Measurements from ENCODE around the gene CGN.
"Not testable (repeated sequence)": the region's sequence is repeated elsewhere in the genome, so short reads cannot be mapped to it uniquely, and the experiment has no call there.

The CGN gene

GRCh38 chr1:151502035-151502700 lies 9.0 kb upstream of the CGN start:
- no peak for DNase-seq

- no peak for DNase-seq
Observed at GRCh38 chr1:151502859-151503780, 8.1 kb upstream of the CGN start.

GRCh38 chr1:151504252-151504651 lies 6.9 kb upstream of the CGN start:
- no peak for DNase-seq

GRCh38 chr1:151504759-151505158 lies 6.4 kb upstream of the CGN start:
- no peak for DNase-seq

- DNase-seq, result no peak
Observed at GRCh38 chr1:151508833-151509232, 2.4 kb upstream of the CGN start.

- DNase-seq, result no peak
Observed at GRCh38 chr1:151509350-151510019, 1.7 kb upstream of the CGN start.

GRCh38 chr1:151510020-151510405 lies 1.2 kb upstream of the CGN start:
- DNase-seq, result no peak

- DNase-seq, result no peak
Observed at GRCh38 chr1:151510614-151510956, 602 bp upstream of the CGN start.

GRCh38 chr1:151511636-151512215 lies 539 bp downstream of the CGN start:
- peak in 1 of 4 experiments; percentile 24 for DNase-seq

GRCh38 chr1:151512326-151512725 lies 1.1 kb downstream of the CGN start:
- no peak for DNase-seq

- no peak for DNase-seq
Observed at GRCh38 chr1:151512801-151513625, 1.8 kb downstream of the CGN start.

- no peak for DNase-seq
Observed at GRCh38 chr1:151513626-151514121, 2.5 kb downstream of the CGN start.

- no peak for DNase-seq
Observed at GRCh38 chr1:151514366-151514765, 3.2 kb downstream of the CGN start.

- no peak for DNase-seq
Observed at GRCh38 chr1:151515265-151515664, 4.1 kb downstream of the CGN start.

GRCh38 chr1:151516031-151516511 lies 4.9 kb downstream of the CGN start:
- DNase-seq, result no peak

GRCh38 chr1:151518431-151518830 lies 7.2 kb downstream of the CGN start:
- DNase-seq, result no peak

- no peak for DNase-seq
Observed at GRCh38 chr1:151518936-151519335, 7.7 kb downstream of the CGN start.

- DNase-seq, result no peak
Observed at GRCh38 chr1:151519667-151520066, 8.5 kb downstream of the CGN start.

GRCh38 chr1:151520359-151520758 lies 9.2 kb downstream of the CGN start:
- no peak for DNase-seq

GRCh38 chr1:151522427-151522826 lies 11.2 kb downstream of the CGN start:
- not testable (repeated sequence) for DNase-seq

GRCh38 chr1:151523326-151523725 lies 12.1 kb downstream of the CGN start:
- no peak for DNase-seq

- no peak for DNase-seq
Observed at GRCh38 chr1:151524736-151525135, 13.5 kb downstream of the CGN start.

Data from activated naive CD4-positive, alpha-beta T cell (primary cell).